GM10248 (cell line): ENCODE measurements around the gene GRHL1.

Source experiments
- CTCF ChIA-PET: fragments of 300-600 bp; sonication (Branson Sonifier 250); formaldehyde crosslinking; extraction: SDS; loops from one replicate; lab custom pipeline; 2021; ENCODE audit warnings: antibody characterized with exemption; lab: Yijun Ruan, JAX
- POLR2A ChIA-PET: fragments of 350-650 bp; sonication (Branson Sonifier 250); formaldehyde crosslinking; extraction: SDS; loops from one replicate; lab custom pipeline; 2020; ENCODE audit warnings: antibody characterized with exemption; lab: Yijun Ruan, JAX
- DNase-seq: peaks from one replicate; pipeline ENCODE4 v3.0.0; 2012; ENCODE audit errors: extremely low spot score
- TF ChIP-seq, protein P1 (sequence below): IDR thresholded peaks from 2 replicates; pipeline ENCODE4 v1.5.1; 2012; ENCODE audit warnings: mild to moderate bottlenecking, low read depth; ENCODE audit errors: extremely low read depth, missing control alignments, control extremely low read depth

GRHL1 gene

DNA sequence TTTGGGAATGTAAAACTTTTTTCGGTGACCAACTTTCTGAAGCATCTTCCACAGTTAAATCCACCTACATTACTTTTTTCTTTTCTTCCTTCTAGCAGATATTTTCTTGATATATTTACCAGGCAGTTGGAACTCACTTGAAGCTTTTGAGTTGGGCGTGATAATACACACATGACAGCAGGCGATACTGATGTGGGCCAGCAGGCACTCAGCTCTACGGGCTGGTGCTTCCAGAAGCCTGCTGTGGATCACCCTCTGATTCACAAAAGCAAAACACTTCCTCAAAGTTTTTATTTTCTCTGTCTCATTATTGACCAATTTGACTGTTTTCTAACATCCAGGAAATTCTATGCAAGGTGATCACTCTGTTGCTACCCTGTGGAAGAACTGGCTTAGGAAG is 22.9 kb downstream of the GRHL1 start:
- TF ChIP-seq, protein P1, sequence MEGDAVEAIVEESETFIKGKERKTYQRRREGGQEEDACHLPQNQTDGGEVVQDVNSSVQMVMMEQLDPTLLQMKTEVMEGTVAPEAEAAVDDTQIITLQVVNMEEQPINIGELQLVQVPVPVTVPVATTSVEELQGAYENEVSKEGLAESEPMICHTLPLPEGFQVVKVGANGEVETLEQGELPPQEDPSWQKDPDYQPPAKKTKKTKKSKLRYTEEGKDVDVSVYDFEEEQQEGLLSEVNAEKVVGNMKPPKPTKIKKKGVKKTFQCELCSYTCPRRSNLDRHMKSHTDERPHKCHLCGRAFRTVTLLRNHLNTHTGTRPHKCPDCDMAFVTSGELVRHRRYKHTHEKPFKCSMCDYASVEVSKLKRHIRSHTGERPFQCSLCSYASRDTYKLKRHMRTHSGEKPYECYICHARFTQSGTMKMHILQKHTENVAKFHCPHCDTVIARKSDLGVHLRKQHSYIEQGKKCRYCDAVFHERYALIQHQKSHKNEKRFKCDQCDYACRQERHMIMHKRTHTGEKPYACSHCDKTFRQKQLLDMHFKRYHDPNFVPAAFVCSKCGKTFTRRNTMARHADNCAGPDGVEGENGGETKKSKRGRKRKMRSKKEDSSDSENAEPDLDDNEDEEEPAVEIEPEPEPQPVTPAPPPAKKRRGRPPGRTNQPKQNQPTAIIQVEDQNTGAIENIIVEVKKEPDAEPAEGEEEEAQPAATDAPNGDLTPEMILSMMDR, result no peak
- CTCF ChIA-PET, result interaction anchor here (4.3 kb wide), 1 partner anchor 11 kb away, joined by 41 read pairs; no protein-coding TSS in a partner anchor
- DNase-seq, result no peak
- POLR2A ChIA-PET, result no interaction called here

DNA sequence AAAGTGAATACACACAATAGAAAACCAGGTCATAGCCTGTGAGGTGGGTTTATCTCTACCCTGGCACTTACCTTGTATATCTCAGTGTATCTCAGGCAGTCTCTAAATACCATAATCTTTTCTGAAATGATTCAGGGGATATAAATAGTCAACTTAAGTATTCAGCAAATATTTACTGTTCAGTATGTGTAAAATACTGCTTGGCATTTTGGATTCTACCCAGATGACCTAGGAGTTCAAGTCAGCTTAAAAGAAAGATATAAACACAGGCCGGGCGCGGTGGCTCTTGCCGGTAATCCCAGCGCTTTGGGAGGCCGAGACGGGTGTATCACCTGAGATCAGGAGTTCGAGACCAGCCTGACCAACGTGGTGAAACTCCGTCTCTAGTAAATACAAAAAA is 23.8 kb downstream of the GRHL1 start:
- no peak for DNase-seq
- POLR2A ChIA-PET, result no interaction called here
- CTCF ChIA-PET, result interaction anchor here (4.3 kb wide), 1 partner anchor 10 kb away, joined by 41 read pairs; no protein-coding TSS in a partner anchor
- TF ChIP-seq, protein P1, result no peak

DNA sequence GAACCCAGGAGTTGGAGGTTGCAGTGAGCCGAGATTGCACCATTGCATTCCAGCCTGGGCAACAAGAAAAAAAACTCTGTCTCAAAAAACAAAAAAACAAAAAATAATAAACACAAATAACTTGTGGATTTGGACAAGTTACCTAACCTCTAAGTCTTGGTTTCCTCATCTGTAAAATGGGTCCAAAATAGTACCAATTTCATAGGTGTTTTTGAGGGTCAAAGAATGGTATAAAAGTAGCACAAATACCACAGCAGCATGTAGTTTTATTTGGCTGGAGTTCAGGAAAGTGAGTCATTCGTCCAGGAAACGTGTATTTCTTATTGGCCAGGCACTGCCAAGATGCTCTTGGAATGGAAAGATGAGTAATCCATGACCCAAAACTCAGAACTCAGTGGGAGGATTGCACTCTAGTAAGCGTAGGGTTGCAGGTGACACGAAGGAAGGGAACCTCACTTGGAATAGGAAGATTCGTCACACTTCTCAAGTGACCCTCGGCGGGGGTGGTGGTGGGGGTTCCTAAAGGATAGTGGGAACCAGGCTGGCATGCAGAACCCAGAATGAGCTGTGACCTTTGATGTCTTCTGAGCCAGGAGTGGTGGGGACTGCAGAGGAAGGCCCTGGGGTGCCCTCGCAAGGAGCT is 24.4 kb downstream of the GRHL1 start:
- ChIA-PET POLR2A (no interaction called here), CTCF (interaction anchor here (1.0 to 4.3 kb wide), 3 partner anchors 10 to 52 kb away, joined by 3 to 41 read pairs (median 3); no protein-coding TSS in a partner anchor)
- TF ChIP-seq, protein P1, result no peak
- no peak for DNase-seq

DNA sequence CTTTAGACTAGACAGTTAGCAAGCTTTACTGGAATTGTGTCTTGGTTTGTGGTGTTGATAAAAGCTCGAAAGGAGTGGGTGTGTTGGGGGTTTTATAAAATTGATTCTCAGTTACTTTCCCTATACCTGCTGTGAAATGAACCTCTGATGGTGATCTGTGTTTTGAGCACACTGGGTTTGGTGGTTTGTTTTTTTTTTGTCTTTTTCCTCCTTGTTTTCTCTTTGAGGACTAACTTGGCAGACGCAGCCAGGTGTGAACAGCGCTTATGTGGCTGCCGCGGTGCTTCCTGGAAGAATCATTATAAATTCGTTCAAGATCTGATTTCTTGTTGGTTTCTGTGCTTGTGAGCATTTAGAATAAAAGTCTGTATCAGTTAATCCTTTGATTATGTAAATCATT is 28.5 kb downstream of the GRHL1 start:
- ChIA-PET POLR2A (no interaction called here), CTCF (interaction anchor here (1.7 kb wide), 1 partner anchor 9 kb away, joined by 4 read pairs; no protein-coding TSS in a partner anchor)
- no peak for DNase-seq
- TF ChIP-seq, protein P1, result no peak

DNA sequence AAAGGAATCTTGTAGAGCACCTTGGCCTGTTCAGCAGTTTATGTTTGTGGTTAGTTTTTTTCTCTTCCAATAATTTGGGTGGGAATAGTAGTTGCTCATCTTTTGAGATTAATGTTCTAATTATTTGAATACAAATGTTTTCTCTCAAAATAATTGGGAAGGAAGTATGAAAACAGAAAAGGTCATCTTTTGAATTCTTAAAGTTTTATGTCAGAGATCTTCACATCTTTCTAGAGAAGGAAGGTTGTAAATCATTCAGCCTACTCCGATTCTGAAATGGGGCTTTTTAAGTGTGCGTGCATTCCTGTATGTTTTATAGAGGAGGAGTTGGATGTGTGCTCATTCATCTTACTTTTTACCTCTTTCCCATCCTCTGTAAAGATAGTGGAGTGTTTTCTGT is 29.0 kb downstream of the GRHL1 start:
- DNase-seq, result no peak
- ChIA-PET CTCF (no interaction called here), POLR2A (no interaction called here)
- TF ChIP-seq, protein P1, result no peak

DNA sequence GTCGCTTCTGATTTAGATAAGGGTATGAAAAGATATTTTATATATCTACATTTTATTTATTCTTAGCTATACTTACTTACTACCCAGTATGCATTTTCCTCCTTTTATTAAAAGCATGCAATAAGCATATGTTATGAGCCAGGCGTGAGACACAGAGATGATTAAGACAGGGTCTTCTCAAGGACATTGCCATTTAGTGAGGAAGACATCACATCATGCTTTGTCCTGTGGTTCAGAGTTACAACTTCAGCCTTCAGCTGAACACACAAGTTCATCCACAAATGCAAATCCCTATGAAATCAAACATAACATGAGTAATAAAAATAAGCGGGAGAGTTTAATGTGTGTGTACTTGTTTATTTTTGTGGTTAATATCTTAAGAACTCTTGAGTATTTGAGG is 30.2 kb downstream of the GRHL1 start:
- ChIA-PET CTCF (interaction anchor here (1.2 kb wide), 1 partner anchor 91 kb away, joined by 4 read pairs; no protein-coding TSS in a partner anchor), POLR2A (no interaction called here)
- no peak for DNase-seq
- TF ChIP-seq, protein P1, result no peak
